Liver (tissue), 10 donors: ENCODE results near the gene TRAPPC10. TPM values are rescaled to one million over a fixed set of nuclear protein-coding genes. Genes with fewer than 3 reads are reported as not detected.
"Not testable (repeated sequence)": the region's sequence is repeated elsewhere in the genome, so short reads cannot be mapped to it uniquely, and the experiment has no call there.

Experiments
- DNase-seq: peaks from one replicate; pipeline ENCODE4 v3.0.0-alpha.2; 2017; ENCODE audit warnings: low spot score
- H3K27ac ChIP-seq, 2 donors: one replicate each; pipeline ENCODE4 v1.7.0; 2013; ENCODE audit warnings: inconsistent platforms in 2 of 2, low read length in 2 of 2, control low read depth in 1 of 2, low read depth in 1 of 2, mild to moderate bottlenecking in 1 of 2
- H3K27me3 ChIP-seq, 4 donors: one replicate each; pipeline versions ENCODE4 v1.6.1 to v1.7.0; 2013; ENCODE audit warnings: low read length in 3 of 4, inconsistent platforms in 1 of 4, mild to moderate bottlenecking in 1 of 4, moderate library complexity in 1 of 4; ENCODE audit not compliant: control insufficient read depth in 4 of 4, insufficient read depth in 4 of 4
- H3K36me3 ChIP-seq, 4 donors: one replicate each; pipeline versions ENCODE4 v1.6.1 to v1.7.0; 2013; ENCODE audit warnings: low read length in 3 of 4, mild to moderate bottlenecking in 3 of 4, low read depth in 1 of 4, moderate library complexity in 1 of 4; ENCODE audit not compliant: control insufficient read depth in 4 of 4, insufficient read depth in 3 of 4
- H3K4me1 ChIP-seq, 4 donors: one replicate each; pipeline versions ENCODE4 v1.6.1 to v1.7.0; 2013; ENCODE audit warnings: low read length in 3 of 4, mild to moderate bottlenecking in 3 of 4, moderate library complexity in 1 of 4; ENCODE audit not compliant: control insufficient read depth in 4 of 4, insufficient read depth in 4 of 4
- H3K4me3 ChIP-seq, 3 donors: one replicate each; pipeline versions ENCODE4 v1.6.1 to v1.7.0; 2013; ENCODE audit warnings: low read length in 3 of 3, control low read depth in 1 of 3, low read depth in 1 of 3, mild to moderate bottlenecking in 1 of 3
- H3K9ac ChIP-seq, 2 donors: one replicate each; pipeline ENCODE4 v1.7.0; 2013; ENCODE audit warnings: low read length in 2 of 2, mild to moderate bottlenecking in 2 of 2, moderate library complexity in 2 of 2, control low read depth in 1 of 2, low read depth in 1 of 2
- H3K9me3 ChIP-seq, 4 donors: one replicate each; pipeline versions ENCODE4 v1.6.1 to v1.7.0; 2013; ENCODE audit warnings: low read length in 3 of 4; ENCODE audit not compliant: control insufficient read depth in 4 of 4
- WGBS: extraction: QIAGEN DNeasy Blood & Tissue Kit; methylation state at CpG from one replicate; pipeline ENCODE4 v1.1.7; 2013; 5-methylcytosine and 5-hydroxymethylcytosine counted together
- polyA plus RNA-seq, 2 donors: library from polyadenylated mRNA; stranded (reverse) in 1 of 2; unstranded in 1 of 2; fragments of 200-250 nt in 1 of 2; fragments of >200 nt in 1 of 2; fragmentation: Nextera tagmentation in 1 of 2; extraction: Ambion mirVana in 1 of 2; gene quantifications; one replicate each; pipeline versions ENCODE4 v1.2.1 to v1.2.3, GENCODE V29; 2013 to 2015
- small RNA-seq: library from RNA; depleted of rRNA; stranded (forward); fragments of <200 nt; gene quantifications from one replicate; pipeline ENCODE3, GENCODE V24; 2014
- total RNA-seq, 2 donors: library from RNA; depleted of rRNA; stranded (reverse); fragments of >200 nt; gene quantifications; one replicate each; pipeline ENCODE4 v1.2.3, GENCODE V29; 2014
- donor health status: healthy.
- donor health status: healthy.
- donor health status: healthy.
- donor health status: healthy.
- donor health status: healthy.

The TRAPPC10 gene
- total and polyA plus RNA-seq, 4 donors, result 4.9 to 24.9 (median 11.9) TPM

DNA sequence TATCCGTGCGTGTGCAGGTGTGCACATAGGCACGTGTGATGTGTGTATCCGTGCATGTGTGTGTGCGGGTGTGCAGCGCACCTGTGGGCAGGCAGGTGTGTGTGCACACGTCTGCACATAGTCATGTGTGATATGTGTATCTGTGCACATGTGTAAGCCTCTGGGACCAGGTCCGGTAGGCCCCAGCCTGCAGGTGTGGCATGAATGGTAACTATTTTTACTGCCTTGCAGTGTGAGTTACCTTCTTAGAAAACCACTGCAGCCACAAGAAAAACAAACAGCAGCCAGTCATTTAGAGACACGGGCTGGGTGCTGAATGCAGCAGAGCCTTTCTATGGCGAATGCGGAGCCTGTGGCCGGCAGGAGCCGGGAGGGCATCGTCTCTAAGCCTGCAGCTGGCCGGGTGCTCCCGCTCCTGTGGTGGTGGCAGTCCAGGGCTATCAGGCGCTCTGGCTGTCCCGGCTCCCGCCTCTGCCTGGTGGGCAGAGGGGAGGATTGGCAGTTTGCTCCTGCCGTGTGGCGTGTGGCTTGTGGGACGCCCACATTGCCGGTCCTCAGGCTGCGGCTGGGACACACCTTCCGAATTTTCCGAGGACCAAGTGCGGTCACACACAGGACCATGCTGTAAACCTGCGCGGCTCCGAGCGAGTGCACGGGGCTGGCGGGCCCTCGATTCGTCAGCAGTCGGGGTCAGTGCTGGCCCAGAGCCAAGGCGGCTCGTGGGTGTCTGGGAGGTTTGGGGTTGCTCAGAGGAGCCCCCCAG is 143.3 kb downstream of the TRAPPC10 start:
- no CpG with 5 or more reads among the region's 38 CpGs for WGBS
- H3K27ac ChIP-seq, H3K9ac ChIP-seq, DNase-seq, H3K4me3 ChIP-seq, H3K36me3 ChIP-seq, H3K9me3 ChIP-seq, H3K27me3 ChIP-seq, H3K4me1 ChIP-seq: not testable (repeated sequence)

DNA sequence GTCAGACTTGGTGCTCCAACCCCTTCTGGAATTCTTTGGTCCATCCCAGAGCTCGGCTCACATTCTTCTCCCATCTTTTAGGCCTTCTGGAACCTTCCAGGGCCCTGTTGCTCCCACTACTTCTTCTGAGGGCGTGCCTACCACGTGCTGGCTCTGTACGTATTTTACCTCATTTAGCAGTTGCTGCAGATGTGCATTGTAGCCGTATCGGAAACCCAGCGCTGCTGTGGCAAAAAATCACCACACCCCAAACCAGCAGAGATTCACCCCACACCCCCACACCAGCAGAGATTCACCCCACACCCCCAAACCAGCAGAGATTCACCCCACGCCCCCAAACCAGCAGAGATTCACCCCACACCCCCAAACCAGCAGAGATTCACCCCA is 143.9 kb downstream of the TRAPPC10 start:
- not testable (repeated sequence) for H3K4me3 ChIP-seq, H3K36me3 ChIP-seq, H3K27ac ChIP-seq, H3K27me3 ChIP-seq, H3K4me1 ChIP-seq, DNase-seq, H3K9me3 ChIP-seq, H3K9ac ChIP-seq
- WGBS, result no CpG with 5 or more reads among the region's 8 CpGs

Small RNA genes within 50 kb of the gene (small RNA-seq; reads per million reads assigned to genes)
- not detected for gene RNU6-1150P

Other genes starting within 250 kb of the TRAPPC10 start
- gene CSTB, start 236.0 kb upstream of the TRAPPC10 start, total RNA-seq, result 1 to 10 TPM; 3.8 to 7.7 TPM
- 10 to 100 TPM; 59.8 to 62.4 TPM for gene CSTB, start 236.0 kb upstream of the TRAPPC10 start, polyA plus RNA-seq
- gene RRP1, start 222.7 kb upstream of the TRAPPC10 start, total RNA-seq, result 10 to 100 TPM in 1 of 2 donors, 1 to 10 TPM in 1; 5.4 to 15.0 TPM
- gene RRP1, start 222.7 kb upstream of the TRAPPC10 start, polyA plus RNA-seq, result 1 to 10 TPM; 7.4 to 8.0 TPM
- gene AGPAT3, start 147.1 kb upstream of the TRAPPC10 start, total RNA-seq, result 100 to 1,000 TPM in 1 of 2 donors, 10 to 100 TPM in 1; 60.7 to 148 TPM
- gene AGPAT3, start 147.1 kb upstream of the TRAPPC10 start, polyA plus RNA-seq, result 10 to 100 TPM; 32.3 to 58.9 TPM
- gene PWP2, start 95.1 kb downstream of the TRAPPC10 start, total RNA-seq, result 1 to 10 TPM; 4.6 to 8.4 TPM
- gene PWP2, start 95.1 kb downstream of the TRAPPC10 start, polyA plus RNA-seq, result under 1 TPM; 0.66 to 0.85 TPM
- 10 to 100 TPM in 1 of 2 donors, 1 to 10 TPM in 1; 2.0 to 57.1 TPM for gene GATD3, start 121.4 kb downstream of the TRAPPC10 start, total RNA-seq
- 1 to 10 TPM; 3.0 to 6.4 TPM for gene GATD3, start 121.4 kb downstream of the TRAPPC10 start, polyA plus RNA-seq
- 1 to 10 TPM; 1.1 to 1.6 TPM for gene ICOSLG, start 228.6 kb downstream of the TRAPPC10 start, total RNA-seq
- 1 to 10 TPM in 1 of 2 donors, under 1 TPM in 1; 0.69 to 1.1 TPM for gene ICOSLG, start 228.6 kb downstream of the TRAPPC10 start, polyA plus RNA-seq
- under 1 TPM in 1 of 2 donors, not detected in 1; 0.25 TPM for gene DNMT3L, start 249.6 kb downstream of the TRAPPC10 start, total RNA-seq
- under 1 TPM; 0.18 to 0.99 TPM for gene DNMT3L, start 249.6 kb downstream of the TRAPPC10 start, polyA plus RNA-seq